NCI-H1092 treated with DMSO at 0.1 percent for 48 hours (cell line): ENCODE data around the gene SLC47A2.
"Not testable (repeated sequence)": the region's sequence is repeated elsewhere in the genome, so short reads cannot be mapped to it uniquely, and the experiment has no call there.

ENCODE experiments used
- DNase-seq: peaks from one replicate; lab custom pipeline; 2025; lab: John Stamatoyannopoulos, UW

SLC47A2 gene, protein sequence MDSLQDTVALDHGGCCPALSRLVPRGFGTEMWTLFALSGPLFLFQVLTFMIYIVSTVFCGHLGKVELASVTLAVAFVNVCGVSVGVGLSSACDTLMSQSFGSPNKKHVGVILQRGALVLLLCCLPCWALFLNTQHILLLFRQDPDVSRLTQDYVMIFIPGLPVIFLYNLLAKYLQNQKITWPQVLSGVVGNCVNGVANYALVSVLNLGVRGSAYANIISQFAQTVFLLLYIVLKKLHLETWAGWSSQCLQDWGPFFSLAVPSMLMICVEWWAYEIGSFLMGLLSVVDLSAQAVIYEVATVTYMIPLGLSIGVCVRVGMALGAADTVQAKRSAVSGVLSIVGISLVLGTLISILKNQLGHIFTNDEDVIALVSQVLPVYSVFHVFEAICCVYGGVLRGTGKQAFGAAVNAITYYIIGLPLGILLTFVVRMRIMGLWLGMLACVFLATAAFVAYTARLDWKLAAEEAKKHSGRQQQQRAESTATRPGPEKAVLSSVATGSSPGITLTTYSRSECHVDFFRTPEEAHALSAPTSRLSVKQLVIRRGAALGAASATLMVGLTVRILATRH

DNA sequence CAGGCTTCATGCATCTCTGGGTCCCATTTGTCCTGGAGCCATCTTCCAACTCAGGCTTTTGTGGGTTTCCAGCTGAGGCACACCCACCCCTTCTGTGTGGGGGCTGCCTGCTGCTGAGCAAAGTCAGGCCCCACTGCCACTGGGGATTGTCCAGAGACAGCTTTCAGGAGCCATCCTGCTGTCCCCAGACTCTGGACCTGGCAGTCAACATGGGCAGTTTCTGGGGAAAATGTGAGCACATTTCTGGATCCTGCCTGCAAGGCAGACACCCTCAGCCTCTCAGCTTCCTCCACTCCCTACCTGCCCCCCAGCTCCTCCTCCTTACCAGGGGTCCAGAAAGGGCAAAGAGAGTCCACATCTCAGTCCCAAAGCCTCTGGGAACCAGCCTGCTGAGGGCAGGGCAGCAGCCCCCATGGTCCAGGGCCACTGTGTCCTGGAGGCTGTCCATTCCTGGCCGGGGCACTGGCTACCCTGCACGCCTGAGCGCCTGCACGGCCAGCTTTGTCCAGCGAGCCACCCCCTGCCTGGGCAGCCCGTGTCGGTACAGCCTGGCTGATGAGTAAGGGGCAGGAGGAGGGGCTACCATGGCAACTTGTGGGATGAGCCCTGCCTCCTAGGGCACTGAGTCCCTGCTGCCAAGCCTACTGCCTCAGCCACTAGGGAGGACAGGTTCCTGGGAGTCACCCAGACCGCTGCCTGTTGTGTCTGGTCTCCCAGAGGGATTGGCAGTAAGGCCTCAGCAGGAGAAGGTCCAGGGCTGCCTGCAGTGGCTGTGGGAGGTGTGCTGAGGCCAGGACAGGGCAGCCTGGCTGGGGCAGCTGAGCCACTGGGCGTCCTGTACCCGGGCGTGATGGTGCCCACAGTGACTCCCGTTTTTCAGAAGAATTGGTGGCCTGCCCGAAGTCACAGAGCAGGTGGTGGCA is at the start of gene SLC47A2:
Gene SLC47A2, minus strand, starts transcription at position 477 of the 923 bp plus-strand sequence. Its CDS starts 29 bp downstream, at position 448.
- DNase-seq = no peak

DNA sequence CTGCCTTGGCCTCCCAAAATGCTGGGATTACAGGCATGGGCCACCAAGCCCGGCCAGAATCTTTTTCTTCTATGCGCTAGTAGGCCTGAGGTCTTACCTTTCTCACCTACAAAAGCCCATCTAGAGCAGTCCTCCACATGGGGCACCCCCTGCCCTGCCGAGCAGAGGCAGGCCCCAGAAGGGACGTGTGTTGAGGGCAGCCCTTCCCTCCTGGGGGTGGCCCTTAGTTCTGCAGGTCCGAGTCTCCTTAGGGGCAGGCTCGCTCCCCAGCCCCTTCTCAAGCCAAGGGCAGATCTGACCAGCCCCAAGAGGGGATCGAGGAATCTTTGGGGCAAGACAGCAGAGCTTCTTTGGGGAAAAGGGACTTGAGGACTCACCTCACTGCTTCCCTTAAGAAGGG is 49.6 kb upstream of the SLC47A2 start:
- no peak for DNase-seq

DNA sequence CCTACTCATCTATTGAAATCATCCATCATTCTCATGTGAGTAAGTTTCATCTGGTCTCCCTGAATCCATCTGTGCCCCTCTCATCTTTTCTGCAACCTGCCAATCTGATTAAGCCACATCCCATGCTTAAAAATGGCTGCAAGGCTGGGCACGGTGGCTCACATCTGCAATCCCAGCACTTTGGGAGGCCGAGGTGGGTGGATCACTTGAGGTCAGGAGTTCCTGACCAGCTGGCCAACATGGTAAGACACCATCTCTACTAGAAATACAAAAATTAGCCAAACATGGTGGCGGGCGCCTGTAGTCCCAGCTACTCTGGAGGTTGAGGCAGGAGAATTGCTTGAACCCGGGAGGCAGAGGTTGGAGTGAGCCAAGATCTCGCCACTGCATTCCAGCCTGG is 47.6 kb upstream of the SLC47A2 start:
- DNase-seq = not testable (repeated sequence)

DNA sequence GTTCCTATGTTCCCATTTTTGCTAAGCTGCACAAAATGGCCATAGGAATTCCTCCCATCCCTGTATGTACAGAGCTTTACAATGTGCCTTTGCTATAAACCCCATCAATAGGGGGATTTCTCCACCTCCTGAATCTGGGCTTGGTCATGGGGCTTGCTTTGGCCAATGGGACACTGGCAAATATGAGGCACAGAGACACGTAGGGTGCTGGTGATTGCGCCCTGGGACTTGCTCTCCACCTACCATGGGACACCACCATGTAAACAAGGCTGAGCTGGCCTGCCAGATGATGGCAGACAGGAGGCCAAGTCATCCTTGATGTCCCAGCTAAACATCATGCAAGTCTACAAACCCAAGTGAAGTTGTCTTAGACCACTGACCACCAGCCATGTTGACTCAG is 47.0 kb upstream of the SLC47A2 start:
- no peak for DNase-seq

DNA sequence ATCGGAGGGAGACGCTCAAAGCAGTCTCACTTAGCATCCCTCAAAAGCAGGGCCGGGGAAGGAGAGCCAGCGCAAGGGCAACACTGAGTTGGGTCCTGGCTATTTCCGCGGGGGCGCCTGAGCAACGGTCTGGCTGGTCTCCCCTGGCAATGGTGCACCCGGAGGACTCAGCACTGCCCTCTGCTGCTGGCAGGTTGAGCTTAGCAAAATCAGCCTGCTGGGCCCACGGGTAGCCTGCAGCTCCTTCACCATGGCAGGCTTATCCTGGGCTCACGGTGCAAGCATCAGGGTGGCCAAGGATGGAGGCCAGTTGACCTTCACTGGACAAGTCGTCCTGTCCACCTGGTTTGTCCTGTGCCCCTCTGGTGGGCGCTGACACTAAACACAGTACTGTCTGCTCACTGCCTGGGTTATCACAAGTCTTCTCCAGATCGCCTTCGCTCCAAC is 46.2 kb upstream of the SLC47A2 start:
- peak; percentile 17 for DNase-seq

DNA sequence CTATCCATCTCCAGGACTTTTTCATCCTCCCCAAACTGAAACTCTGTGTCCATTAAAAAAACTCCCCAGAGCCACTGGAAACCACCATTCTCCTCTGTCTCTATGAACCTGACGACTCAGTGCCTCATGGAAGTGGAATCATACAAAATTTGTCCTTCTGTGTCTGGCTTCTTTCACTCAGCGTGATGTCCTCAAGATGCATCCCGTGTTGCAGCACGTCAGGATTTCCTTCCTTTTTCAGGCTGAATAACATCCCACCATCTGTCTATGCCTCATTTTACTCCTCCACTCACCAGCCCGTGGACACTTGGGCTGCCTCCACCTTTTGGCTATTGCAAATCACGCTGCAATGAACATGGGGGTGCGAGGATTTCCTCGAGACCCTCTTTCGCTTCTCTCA is 44.4 kb upstream of the SLC47A2 start:
- no peak for DNase-seq

DNA sequence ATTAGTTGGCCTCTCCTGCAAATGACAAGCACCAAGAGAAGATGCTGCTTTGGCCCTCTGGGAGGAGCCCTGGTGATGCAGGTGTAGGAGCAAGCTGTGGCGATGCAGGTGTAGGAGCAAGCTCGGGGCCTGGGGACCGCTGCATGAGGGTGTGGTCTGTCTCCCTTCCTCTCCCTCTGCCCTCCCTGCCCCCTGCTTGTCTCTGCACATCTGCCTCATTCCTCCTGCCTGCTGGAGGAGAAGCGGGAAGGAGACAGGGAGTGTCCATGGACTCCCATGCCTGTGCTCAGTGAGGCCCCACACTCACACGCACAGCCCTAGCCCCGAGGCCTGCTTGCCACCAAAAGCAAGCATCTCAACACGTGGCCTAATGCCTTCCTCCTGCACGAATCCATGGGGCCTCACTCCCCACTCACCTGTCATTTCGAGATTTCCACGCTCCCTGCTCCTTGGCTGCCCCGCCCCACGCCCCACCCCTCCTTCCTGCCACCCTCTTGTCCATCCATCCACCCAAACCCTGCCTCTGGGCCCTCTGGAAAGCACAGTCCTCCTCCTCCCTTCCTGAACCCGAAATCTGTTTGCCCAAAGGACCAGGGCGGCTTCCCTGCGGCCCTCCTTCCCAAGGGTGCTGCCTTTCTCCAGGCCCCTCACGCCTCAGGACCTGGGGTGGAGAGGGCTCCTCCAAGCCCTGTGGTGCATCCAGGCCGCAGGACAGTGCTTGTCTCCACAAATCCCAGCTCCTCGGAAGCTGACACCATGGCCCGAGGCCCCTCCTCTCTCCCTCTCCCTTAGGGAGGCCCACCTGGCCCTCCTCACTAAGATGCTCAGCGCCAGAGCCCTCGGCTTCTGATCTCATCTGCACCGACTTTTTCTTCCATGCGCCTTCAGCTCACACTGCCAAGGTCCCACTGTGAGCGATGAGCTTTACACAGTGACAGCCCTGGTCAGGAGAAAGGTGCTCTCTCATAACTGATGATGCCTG is 43.5 kb upstream of the SLC47A2 start:
- no peak for DNase-seq

DNA sequence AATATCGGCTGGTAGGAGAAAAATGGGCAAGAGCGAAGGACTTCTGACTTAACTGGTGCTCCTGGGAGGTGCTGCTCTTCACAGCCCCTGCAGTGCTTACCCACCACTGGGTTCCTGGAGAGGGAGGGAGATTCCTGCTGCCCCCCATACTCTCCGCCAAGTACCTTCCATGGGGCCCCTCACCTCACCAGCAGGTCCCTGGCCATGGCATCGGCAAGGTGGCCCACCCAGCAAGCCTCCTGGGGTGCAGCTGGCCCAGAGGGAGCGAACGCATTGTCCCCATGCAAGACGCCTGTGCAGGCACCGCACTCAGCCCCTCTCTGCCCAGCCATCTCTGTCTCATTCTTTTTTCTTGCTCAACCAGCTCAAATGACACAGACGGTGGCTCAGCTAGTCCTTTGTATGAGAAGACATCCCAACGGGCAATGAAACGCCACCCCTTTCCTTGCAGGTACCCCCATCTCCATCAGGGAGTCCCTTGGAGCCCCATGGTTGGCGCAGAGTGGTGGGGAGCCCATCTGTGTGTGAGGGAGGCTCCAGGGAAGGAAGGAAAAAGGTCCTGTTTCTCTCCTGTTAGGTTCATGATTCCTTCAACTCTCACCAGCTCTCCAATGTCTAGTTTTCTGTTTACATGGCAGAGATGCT is 41.3 kb upstream of the SLC47A2 start:
- DNase-seq = no peak

DNA sequence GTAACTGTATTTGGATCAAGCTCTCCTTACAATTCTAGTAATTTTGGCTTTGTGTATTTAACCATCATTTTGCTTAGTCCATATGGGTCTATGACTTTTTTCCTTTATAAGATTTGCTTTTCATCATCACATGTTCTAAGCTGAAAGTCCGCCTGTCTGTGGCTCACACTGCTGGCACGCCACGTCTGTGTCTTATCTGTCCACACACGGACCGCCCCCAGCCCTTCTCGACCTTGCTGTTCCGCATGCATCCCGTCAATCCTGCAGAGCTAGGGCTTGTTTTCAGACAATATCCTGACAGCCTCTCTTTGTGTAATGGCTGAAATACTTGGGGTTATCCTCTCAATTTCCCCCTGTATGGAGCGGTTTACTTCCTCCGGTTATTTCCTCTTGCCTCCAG is 40.2 kb upstream of the SLC47A2 start:
- DNase-seq = no peak

DNA sequence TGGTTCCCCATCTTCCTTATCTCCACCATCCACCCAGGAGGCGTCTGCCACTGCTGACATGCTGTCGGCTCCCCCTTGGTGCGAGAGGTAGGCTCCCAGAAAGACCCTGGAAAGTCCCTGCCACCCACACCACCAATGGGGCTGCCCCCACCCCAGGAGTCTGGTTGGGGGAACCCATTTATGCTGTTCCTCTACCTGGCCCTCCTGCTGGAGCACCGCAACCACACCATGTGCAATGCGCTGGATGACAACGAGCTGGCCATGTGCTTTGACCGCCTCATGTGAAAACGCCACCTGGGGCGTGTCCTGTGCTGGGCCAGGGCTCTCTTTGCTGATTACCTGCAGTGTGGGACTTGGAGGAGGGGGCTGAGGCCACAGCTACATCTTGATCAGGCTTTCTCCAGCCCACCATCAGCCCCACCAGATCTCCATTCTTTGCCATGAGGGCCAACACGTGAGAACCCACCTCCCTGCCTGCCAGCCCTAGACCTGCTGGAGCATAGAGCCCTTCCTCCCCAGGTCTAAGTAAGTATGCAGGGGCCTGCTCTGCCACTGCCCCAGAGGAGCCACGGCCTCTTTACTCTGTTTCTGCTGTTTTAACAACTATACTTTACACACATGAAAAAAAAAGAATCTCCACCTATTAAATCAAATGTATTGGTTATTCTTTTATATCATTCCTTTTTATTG is 39.6 kb upstream of the SLC47A2 start:
- no peak for DNase-seq

DNA sequence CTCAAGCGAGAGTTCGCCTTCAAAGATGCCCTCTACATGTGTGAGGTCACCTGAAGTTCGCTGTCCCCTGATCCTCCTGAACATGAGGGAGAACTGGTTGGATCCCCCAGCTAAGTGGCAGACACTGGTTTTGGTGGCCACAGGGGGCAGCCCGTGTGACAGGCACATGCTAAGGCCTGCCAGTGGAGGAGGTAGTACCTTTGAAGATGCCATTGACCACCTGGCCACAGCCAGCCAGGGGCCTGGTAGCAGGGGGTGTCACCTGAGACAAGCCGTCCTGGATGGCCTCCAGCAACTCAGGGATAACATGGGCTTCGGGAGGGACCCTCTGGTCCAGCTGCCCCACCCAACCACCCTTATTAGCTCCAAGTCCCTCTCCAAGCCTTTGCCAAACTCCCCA is 39.0 kb upstream of the SLC47A2 start:
- no peak for DNase-seq

DNA sequence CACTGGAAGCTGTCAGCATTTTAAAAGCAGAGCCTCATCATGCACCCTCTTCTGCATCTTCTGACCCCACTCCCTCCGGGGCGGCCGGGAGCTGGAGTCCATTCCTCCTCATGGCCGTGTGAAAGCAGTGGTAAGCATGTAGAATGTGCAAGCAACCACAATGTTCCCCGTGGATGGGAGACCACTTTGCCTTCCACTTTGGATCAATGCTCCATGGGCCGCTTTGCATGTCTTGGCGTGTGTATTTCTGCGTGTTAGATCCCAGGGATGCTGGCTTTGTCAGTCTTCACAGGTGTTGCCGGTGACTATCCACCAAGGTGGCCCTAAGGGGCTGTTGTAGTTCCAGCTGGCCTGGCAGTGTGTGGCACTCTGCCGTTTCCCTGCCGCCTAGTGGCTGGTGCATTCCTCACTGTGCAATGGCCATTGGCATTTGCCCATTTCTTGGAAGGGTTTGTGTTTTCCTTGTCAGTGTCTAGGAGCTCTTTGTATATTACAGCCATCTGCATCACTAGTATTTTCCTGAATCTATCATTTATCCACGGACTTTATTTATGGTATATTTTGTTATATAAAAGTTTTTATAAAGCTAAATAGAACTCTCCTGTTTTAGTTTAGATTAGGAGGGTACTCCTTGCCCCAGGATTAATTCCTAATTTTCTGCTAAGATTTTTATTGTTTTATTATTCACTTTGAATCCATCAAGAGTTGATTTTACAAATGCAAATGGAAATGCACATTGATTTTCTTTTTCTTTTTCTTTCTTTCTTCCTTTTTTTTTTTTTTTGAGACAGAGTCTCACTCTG is 37.5 kb upstream of the SLC47A2 start:
- DNase-seq = peak; percentile 16

DNA sequence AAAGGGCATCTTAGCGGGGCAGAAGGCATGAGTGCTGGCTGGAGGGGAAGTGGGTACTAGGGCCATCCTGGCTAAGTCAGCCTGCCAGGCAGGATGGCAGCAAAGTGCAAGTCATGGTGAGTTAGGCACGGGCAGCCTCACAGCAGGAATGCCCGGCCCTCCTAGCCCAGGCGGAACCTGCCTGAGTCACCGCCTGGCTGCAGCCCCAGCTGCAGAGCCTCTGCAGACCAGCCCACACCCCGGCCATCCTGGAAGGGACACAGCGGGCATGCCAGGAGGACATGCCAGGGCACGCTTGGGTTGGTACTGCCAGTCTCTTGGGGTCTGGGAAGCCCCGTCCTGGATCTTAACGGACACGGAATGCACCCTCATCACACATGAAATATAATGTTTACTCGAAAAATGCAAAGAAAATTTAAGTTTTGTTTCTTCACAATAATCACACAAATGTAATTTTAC is 36.7 kb upstream of the SLC47A2 start:
- no peak for DNase-seq

DNA sequence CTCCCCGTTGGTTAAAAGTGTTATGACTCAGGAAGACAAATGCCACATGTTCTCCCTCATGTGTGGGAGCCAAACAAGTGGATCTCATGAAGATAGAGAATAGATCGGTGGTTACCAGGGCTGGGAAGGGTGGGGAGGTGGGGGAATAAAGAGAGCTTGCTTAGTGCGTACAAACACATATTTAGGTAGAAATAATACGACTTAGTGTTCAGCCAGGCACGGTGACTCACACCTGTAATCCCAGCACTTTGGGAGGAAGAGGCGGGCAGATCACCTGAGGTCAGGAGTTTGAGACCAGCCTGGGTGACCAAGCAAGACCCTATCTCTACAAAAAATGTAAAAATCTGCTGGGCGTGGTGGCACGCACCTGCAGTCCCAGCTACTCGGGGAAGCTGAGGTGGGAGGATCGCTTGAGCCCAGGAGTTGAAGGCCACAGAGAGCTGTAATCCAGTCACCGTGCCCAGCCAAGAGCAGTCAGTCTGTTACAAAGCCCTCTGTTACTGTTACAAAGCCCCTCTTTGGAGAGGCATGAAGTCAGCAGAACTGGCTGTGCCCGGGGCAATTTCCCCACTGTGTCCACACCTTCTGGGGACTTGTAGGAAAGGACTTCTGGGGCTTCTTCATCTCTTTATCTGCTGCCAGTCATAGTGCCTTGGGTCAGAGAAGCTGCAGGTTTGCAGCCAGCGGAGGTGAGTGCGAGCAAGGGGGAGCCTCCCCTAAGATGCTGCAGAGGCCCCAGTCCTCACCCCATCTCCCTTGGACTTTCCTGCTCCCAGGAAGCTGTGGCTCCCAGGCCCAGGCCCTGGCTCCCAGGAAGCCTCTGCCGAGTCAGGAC is 36.0 kb upstream of the SLC47A2 start:
- no peak for DNase-seq

DNA sequence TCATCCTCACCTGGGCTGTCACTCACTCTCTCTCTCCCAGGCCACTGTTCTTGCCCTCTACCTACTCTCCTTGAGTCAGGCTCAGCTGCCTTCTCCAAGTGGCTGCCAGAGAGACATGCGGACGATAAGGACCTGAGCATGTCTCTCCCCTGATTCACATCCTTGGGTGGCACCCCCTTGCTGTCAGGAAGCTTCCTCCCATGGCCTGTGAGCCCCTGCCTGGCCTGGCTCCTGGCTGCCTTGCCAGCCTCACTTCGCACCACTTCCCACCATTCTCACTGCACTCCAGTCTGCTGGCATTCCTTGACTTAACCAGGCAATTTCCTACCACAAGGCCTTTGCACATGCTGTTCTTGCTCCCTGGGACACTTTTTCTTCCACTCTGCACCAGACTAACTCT is 34.5 kb upstream of the SLC47A2 start:
- DNase-seq = no peak

DNA sequence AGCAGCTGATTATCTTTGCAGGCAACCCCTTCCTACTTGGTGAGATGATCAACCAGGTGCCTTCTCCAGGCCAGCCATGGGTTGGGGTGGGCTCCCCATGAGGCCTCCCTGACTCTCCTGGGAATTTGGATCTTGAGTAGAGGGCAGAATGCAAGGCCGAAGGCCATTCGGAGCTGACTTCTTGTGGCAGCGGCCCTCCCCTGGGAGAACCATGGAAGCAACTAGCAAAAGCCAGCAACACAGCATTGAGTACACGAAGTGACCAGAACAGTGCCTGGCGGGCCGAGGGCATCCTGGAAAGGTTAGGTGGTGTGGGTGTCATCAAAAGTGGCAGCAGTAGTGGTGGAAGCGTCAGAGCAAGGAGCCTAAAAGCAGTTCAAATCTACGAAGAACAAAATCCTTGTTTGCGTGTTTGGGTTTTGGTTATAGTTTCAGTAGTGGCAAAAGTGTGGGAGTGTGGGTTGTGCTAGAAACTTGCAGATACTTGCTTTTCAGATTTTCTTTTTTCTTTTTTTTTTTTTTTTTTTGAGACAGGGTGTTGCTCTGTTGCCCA is 33.7 kb upstream of the SLC47A2 start:
- DNase-seq = no peak

DNA sequence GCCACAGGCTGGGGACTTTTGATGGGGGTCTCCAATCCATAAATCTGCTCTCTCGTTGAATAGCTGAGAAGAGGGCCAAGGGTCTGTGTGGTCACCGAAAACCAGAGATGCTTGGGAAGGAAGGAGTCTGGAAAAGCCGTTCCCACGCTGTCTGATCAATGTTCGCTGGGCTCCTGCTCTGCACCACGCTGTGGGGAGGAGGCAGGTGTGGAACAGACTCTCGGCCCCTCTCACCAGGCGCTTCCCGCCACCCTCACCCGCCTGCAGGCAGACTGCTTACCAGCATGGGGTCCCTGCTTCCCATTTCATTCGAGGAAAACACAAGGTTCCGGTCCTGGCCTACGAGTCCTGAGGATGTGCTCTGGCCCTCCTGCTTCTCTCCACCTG is 32.4 kb upstream of the SLC47A2 start:
- no peak for DNase-seq
